HL-60 (cell line): ENCODE results near the gene PDE4A.

Experiments used
- DNase-seq, 2 experiments: peaks; one replicate each; pipeline ENCODE4 v3.0.0-alpha.2; 2010 to 2020; ENCODE audit warnings: low read depth in 1 of 2, low spot score in 1 of 2
- H3K27ac ChIP-seq: fragments of 250-450 bp; sonication (Bioruptor Pico); replicated peaks from 2 replicates; pipeline ENCODE4 v1.5.1; 2020; ENCODE audit warnings: mild to moderate bottlenecking, moderate library complexity
- H3K27me3 ChIP-seq: fragments of 250-450 bp; sonication (Bioruptor Pico); 2 replicates; pipeline ENCODE4 v1.5.1; 2021; ENCODE audit warnings: mild to moderate bottlenecking, moderate library complexity; ENCODE audit not compliant: insufficient read depth, poor library complexity, severe bottlenecking
- H3K4me3 ChIP-seq: replicated peaks from 2 replicates; pipeline ENCODE4 v1.5.1; 2011; ENCODE audit warnings: mild to moderate bottlenecking, control low read depth, low read length; ENCODE audit not compliant: insufficient read depth
- GABPA ChIP-seq: IDR thresholded peaks from 2 replicates; pipeline ENCODE4 v1.6.1; 2012; ENCODE audit warnings: low read depth
- POLR2AphosphoS5 ChIP-seq: IDR thresholded peaks from 2 replicates; pipeline ENCODE4 v1.6.1; 2012; ENCODE audit warnings: low read depth
- REST ChIP-seq: IDR thresholded peaks from 2 replicates; pipeline ENCODE4 v1.6.1; 2012; ENCODE audit warnings: low read depth; ENCODE audit not compliant: insufficient replicate concordance
- SPI1 ChIP-seq: IDR thresholded peaks from 2 replicates; pipeline ENCODE4 v1.6.1; 2012; ENCODE audit warnings: low read depth, mild to moderate bottlenecking, borderline replicate concordance
- TF ChIP-seq, protein P1 (sequence below): IDR thresholded peaks from one replicate; pipeline ENCODE4 v1.5.1; 2011; ENCODE audit warnings: low read length, control low read depth, inconsistent platforms; ENCODE audit not compliant: insufficient read depth

PDE4A gene

DNA sequence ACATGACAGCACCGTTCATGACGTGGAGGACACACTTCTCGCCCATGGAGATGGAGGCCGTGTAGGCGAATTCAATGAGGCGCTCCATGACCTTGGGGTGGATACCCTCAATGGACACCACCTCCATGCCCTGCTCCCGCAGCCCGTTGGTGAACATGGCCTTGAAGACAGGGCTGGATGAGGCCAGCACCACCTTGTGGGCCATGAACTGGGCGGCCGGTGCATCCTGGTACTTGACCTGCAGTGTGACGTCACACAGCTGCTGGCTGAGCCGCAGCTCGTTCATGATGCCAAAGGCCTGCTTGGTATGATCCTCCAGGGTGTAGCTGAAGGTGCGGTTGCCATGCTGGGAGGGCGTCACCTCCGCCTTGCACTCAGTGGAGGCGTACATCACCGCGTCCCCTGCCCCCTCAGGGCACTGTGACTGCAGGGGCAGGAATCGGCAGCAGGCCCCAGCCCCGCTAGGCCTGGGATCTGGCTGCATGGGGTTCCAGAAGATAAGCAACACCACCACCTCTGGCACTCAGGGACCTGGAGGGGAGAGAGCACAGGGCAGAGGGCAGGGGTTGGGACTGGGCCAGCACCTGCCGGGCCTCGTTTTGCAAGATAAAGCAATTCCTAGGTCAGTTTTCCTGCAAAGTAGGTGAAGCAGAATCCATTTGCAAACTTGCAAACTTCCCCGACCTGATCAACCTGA, 79.4 kb downstream of the PDE4A start:
- Histone ChIP-seq H3K27me3 (no peaks in the 10 kb centered on the region), H3K27ac (no peak overlapping the region), H3K4me3 (no peak overlapping the region)
- TF ChIP-seq, protein P1, sequence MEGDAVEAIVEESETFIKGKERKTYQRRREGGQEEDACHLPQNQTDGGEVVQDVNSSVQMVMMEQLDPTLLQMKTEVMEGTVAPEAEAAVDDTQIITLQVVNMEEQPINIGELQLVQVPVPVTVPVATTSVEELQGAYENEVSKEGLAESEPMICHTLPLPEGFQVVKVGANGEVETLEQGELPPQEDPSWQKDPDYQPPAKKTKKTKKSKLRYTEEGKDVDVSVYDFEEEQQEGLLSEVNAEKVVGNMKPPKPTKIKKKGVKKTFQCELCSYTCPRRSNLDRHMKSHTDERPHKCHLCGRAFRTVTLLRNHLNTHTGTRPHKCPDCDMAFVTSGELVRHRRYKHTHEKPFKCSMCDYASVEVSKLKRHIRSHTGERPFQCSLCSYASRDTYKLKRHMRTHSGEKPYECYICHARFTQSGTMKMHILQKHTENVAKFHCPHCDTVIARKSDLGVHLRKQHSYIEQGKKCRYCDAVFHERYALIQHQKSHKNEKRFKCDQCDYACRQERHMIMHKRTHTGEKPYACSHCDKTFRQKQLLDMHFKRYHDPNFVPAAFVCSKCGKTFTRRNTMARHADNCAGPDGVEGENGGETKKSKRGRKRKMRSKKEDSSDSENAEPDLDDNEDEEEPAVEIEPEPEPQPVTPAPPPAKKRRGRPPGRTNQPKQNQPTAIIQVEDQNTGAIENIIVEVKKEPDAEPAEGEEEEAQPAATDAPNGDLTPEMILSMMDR: no peak
- TF ChIP-seq GABPA: no peak
- TF ChIP-seq POLR2AphosphoS5: no peak
- TF ChIP-seq REST: no peak
- no peak for TF ChIP-seq SPI1
- DNase-seq: no peak

DNA sequence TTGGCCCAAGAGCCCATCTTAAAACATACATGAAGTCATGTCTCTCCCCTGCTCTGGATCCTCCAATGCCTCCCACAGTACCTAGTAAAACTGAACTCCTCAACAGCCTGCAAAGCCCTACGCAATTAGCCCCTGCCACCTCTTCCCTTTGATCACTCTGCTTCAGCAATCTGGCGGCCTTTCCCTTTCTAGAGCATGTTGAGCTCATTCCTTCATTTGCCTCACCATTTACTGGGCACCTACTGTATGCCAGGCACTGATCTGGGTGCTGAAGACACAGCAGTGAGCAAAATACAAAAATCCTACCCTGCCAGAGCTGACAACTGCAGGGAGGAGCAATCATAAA, 79.9 kb downstream of the PDE4A start:
- no peak overlapping the region for H3K27ac ChIP-seq
- no peak for DNase-seq
- no peak overlapping the region for H3K4me3 ChIP-seq
- TF ChIP-seq GABPA: no peak
- TF ChIP-seq REST: no peak
- TF ChIP-seq, protein P1: no peak
- TF ChIP-seq SPI1: no peak
- TF ChIP-seq POLR2AphosphoS5: no peak
- H3K27me3 ChIP-seq: no peaks in the 10 kb centered on the region

GRCh38 chr19:10501971-10502523, 81.7 kb downstream of the PDE4A start:
- Histone ChIP-seq H3K27ac (peak overlapping the region; percentile 100), H3K4me3 (peak overlapping the region; percentile 65), H3K27me3 (no peaks in the 10 kb centered on the region)
- DNase-seq: peak; percentile 60 to 64
- TF ChIP-seq, protein P1: no peak
- TF ChIP-seq SPI1: no peak
- TF ChIP-seq POLR2AphosphoS5: 0 out of 2 replicates have a peak, but pooled peaks have one; percentile 5
- no peak for TF ChIP-seq REST
- TF ChIP-seq GABPA: no peak
